Stimulated activated CD8-positive, alpha-beta memory T cell treated with anti-CD3 and anti-CD28 coated beads, Interleukin-4, amount 100 ng/mL, for 48 hours (primary cell): ENCODE results near the gene CFAP73.
A peak's percentile ranks its signal among the peaks of the same experiment; 100 is the strongest.

Experiments
- DNase-seq: peaks from one replicate; pipeline ENCODE4 v3.0.0-alpha.2; 2020

CFAP73 gene

GRCh38 chr12:113142886-113143332, 6.6 kb upstream of the CFAP73 start:
- no peak for DNase-seq

DNA sequence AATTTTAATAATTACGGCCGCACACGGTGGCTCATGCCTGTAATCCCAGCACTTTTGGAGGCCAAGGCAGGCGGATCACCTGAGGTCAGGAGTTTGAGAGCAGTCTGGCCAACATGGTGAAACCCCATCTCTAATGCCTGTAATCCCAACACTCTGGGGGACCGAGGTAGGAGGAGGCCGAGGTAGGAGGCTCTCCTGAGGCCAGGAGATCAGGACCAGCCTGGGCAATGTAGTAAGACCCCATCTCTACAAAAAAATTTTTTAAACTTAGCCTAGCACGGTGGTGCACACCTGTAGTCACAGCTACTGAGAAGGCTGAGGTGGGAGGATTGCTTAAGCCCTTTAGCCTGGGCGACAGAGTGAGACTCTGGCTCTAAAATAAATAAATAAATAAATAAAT, 5.6 kb upstream of the CFAP73 start:
- DNase-seq = no peak

- DNase-seq = no peak
These were observed 4.7 kb upstream of the CFAP73 start for GRCh38 chr12:113144806-113145205.

DNA sequence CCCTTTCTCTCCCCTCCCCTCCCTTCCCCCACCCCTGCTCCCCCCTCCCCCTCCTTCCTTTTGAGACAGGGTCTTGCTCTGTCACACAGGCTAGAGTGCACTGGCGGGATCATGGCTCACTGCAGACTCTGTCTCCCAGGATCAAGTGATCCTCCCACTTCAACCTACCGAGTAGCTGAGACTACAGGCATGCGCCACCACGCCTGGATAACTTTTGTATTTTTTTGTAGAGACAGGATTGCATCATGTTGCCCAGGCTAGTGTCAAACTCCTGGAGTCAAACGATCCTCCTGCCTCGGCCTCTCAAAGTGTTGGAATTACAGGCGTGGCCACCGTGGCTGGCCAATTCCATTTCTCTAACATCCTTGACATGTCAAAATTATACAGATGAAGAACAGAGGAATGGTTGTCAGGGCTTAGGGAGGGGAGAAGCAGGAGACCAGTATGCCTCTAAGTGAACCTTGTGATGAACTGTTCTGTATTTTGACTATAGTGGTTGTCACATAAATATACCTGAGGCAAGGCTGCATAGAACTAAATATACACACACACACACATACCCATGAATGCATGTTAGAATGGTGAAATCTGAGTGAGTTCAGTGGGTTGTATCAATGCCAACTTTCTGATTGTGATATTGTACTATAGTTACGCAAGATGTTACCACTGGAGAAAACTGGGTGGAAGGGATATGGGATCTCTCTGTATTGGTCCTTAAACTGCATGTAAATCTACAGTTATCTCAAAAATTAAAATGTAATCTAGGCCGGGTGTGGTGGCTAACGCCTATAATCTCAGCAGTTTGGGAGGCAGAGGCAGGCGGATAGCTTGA, 3.6 kb upstream of the CFAP73 start:
- no peak for DNase-seq

GRCh38 chr12:113146999-113147398, 2.5 kb upstream of the CFAP73 start:
- no peak for DNase-seq

DNA sequence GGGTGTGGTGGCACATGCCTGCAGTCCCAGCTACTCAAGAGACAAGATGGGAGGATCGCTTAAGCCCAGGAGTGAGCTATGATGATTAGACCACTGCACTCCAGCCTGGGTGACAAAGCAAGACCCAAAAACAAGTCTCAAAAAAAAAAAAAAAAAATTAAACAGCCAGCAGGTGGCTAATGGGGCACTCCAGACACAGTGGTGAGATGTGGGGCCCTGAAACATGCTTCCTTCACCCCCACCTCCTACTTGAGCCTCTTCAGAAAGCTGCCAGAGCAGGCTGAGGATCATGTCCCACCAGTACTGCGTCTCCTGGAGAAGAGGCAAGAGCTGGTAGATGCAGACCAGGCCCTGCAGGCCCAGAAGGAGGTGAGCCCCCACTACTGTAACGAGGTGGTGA, 2.1 kb downstream of the CFAP73 start:
- no peak for DNase-seq

DNA sequence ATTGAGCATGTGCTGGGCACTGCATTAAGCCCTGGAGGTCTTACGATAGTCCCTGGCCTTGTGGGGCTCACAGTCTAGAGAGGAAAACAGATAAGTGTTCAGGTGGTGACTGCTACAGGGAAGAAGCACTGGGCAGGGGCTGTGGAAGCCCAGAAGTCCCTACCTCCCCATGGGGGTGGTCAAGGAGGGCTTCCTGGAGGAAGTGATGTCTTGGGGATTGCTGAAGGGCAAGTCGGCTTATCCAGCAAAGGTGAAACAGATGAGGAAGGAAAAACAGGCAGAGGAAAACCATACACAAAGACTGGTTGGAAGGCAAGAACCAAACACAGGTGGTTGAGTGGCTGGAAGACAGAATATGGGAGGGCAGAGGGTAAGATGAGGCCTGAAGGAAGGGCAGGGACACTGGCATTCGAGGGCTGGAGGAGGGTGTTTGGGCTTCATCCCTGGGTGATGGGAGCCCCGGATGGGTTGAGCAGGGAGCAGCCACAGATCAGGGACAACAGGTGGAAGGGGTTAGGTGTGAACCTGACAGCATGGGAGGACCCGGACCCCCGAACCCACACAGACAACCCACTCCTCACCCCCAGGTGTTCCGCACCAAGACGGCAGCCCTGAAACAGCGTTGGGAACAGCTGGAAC, 2.8 kb downstream of the CFAP73 start:
- no peak for DNase-seq

DNA sequence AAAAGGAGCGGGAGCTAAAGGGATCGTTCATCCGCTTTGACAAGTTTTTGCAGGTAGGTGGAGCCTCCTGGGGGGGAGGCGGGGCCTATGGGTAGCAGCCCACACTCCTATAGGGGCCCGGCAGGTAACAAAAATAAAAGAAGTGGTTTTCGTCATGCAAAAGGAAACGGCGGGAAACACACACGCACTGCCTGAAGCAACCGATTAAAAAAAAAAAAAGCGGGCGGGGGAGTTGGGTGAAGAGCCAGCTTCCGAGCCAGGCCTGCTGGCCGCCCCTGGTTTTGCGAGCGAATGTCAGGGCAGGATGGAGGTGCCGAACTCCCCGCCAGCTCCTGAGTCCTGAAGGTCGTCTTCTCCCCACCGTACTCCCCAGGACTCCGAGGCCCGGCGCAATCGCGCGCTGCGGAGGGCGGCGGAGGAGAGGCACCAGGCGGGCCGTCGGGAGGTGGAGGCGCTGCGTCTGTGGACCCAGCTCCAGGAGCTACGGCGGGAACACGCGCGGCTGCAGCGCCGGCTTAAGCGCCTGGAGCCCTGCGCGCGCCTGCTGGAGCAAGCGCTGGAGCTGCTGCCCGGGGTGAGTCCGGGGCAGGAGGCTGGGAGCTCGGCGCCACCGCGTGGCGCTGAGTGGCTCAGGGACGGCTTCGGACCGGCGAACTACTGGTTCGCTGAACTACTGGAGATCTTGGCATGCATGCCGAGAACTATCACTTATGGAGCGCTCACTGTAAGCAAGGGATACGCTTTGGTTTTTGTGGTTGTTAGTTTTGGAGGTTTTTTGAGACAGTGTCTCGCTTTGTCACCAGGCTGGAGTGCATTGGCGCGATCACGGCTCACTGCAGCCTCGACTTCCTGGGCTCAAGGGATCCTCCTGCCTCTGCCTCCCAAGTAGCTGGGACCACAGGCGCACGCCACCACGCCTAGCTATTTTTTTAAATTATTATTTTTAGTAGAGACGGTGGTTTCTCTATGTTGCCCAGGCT, 3.6 kb downstream of the CFAP73 start:
- peak; percentile 72 for DNase-seq

GRCh38 chr12:113154351-113154973, 4.9 kb downstream of the CFAP73 start:
- no peak for DNase-seq

DNA sequence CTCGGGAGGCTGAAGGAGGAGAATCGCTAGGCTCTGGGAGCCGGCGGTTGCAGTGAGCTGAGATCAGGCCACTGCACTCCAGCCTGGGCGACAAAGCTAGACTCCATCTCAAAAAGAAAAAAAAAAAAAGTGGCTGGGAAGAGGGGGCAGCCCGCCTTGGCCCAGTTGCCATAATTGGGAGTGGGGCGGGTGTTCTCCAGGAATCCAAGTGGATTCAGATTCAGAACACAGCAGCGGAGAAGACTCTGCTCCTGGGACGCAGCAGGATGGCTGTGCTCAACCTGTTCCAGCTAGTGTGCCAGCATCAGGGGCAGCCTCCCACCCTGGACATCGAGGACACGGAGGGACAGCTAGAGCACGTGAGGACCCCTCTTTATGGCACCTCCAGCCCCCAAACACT, 5.5 kb downstream of the CFAP73 start:
- no peak for DNase-seq

DNA sequence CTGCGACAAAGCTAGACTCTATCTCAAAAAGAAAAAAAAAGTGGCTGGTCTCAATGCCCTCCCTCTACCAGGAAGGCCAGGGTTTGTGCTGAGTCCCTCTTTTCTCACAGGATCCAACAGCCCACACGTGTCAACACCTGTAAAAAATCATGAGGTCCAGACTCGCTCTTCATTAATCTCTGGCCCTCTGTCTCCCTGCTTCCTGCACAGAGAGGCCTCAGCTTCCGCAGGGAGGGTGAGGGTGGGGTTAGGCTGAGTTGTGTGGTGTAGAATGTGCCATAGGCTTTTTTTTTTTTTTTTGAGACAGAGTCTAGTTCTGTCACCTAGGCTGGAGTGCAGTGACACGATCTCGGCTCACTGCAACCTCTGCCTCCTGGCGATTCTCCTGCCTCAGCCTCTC, 6.1 kb downstream of the CFAP73 start:
- no peak for DNase-seq

GRCh38 chr12:113157218-113157859, 7.8 kb downstream of the CFAP73 start:
- no peak for DNase-seq

DNA sequence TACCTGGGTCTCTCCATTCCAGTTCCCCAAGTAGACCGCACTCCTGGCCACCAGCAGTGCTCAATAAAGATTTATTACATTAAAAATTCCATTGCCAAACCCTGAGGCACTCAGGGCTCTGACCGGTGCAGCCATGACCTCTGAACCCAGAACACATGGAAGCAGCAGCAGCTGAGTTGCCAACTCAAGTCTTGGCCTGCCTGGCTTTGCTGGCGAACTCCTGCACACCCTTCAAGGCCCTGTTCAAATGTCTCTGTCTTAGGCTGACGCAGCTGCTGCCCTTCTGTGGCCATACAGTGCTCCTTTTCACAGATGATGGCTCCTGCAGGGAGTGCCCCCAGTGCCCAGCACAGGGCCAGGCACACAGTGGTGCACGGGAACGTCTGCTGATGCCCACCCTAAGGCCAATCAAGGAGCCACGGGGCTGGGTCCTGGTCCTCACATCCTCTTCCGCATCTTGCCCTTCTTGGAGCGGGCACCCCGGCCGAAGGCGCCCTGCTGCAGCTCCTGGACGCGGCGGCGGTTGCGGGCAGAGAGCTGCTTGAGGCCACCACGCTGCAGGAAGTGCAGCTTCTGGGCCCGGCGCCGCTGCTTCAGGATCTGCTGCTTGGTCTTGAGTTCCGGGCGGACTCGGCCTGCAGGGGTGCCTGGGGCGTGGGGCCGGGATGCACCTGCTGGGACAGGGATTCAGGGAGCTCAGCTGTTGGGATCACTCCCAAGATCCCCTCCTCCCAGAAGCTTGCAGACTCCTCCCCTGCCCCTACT, 9.1 kb downstream of the CFAP73 start:
- no peak for DNase-seq

DNA sequence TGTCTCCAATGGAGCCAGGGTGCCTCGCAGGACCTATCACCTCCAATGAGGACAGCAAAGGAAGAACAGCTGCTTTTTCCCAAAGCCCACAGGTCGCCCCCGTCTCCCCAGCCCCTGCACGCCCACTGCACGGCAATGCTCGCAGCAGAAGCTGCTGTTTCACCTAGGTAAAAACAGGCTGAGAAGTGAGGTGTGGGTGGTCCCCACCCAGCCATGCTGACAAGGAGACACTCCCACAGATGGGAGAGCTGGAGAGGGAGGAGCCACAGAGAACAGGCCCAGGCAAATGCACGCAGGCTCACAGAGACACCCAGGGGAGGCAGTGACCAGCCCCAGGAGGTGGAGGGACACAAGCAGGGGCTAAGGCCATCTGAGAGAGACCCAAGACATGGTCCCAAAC, 10.4 kb downstream of the CFAP73 start:
- no peak for DNase-seq

DNA sequence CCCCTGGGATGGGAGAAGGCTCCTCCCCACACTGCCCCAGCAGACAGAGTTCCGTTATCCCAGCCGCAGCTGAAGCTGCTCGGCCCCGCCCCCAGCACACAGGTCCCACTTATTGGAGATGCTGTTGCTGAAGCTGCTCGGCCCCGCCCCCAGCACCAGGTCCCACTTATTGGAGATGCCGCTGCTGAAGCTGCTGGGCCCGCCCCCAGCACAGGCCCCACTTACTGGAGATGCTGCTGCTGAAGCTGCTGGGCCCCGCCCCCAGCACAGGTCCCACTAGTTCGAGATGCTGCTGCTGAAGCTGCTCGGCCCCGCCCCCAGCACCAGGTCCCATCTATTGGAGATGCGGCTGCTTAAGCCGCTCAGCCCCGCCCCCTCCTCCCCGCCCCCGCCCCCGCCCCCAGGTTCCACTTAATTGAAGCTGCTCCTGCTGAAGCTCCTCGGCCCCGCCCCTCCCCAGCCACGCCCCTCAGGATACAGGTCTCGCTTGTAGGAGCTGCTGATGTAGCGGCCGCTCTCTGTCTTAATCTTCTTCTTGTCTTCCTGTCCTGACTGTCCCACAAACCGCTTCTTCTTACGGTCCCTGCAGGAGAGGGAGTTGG, 12.0 kb downstream of the CFAP73 start:
- peak; percentile 50 for DNase-seq

DNA sequence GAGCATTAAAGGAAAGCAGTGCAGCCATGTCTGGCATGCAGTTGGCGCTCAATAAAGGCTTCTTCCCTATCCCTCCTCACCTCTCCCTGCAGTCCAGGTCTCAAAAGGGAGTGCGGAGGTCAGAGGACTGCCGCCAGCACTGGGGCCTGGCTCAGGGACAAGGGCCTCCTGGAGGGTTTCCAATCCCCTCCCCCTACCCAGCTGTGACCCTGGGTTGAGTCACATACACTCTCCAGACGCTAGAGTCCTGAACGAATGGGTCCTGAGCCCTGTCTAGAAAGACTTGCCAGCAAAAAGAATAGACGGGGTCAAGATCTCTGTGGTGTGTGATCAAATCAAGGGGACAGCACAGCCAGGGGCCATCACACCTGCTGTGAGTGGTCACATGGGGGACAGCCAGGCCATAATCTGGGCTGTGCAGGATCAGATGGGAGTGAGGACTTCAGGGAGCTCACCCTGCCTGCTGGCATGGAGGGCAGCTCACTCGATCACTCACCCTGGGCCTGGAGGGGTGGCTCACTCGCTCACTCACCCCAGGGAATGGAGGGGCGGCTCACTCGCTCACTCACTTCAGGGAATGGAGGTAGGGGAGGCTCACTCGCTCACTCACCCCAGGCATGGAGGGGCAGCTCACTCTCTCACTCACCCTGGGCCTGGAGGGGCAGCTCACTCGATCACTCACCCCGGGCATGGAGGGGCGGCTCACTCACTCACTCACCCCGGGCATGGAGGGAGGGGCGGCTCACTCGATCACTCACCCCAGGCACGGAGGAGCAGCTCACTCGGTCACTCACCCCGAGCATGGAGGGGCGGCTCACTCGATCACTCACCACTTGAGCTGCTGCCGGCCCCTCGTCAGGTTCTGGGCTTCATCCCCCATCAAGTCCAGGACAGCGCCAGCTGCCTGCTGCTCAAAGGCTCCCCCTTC, 12.8 kb downstream of the CFAP73 start:
- no peak for DNase-seq

DNA sequence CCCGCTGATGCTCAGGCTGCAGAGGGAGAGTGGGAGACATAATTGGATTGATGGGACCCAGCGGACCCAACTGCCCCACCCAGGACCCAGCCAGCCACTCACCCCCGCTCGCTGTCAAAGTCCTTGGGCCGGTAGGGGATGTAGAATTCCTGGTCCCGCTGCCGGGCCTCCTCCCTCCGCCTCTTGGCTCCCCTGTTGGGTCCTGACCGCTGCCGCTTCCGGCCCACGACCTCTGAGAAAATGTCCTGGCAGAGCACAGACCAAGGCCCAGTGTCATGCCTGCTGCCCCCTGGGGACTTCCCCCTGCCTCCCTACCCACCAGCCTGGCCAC, 13.5 kb downstream of the CFAP73 start:
- DNase-seq = no peak

DNA sequence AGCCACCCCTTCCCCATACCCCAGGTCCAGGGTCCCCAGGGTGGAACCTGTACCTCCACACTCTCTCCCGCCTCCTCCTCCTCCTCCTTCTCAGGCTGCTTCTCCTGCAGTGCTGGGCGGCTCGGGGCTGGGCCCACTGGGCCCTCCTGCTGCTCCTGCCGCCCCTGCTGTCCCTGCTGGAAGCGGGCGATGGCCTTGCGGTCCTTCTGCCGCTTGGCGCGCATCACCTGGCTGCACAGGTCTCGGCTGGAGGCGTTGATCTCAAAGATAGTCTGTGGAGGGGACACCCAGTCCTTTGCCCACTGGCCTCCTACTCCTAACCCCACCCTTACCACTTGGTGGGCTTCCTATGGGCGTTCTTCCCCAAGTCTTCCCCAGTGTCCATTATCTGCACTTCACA, 14.5 kb downstream of the CFAP73 start:
- DNase-seq = no peak

DNA sequence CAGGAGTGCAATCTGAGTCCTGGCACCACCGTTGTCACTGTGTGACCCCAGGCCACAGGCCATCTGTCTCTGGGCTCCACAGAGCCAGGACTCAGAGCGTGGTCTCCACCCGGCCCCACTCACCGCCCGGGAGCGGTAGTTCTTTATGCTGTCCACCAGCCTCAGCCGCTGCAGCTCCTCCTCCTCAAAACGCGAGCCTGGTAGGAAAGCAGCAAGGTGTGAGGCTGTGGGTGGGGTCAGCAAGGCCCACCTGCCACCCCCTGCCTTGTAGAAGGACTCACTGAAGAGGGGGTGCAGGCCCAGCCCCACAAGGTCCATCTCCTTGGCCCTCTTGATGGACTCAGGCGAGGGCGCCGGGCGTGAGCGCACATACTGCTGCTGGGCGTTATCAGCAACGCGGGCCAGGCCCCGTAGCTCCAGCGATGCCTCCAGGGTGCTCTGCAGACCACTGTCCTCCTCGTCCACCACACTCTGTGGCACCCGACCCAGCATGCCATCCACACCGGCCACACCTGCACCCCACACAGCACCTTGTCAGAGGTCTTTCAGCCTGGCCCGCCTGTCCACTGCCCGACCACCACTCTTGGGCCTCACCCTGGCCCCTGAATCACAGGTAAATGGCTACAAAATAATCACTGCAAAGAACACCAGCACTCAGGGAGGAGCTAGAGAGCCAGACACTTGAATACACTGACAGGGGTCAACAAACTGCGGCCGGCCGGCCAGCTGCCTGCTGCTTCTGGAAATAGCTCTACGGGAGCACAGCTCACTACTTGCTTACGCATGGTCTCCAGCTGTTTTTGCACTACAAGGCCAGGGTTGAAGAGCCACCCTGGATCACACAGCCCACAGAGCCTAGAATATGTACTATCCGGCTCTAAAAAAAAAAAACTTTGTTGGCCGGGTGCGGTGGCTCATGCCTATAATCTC, 16.3 kb downstream of the CFAP73 start:
- DNase-seq = no peak
